Transverse colon (tissue), 4 donors: ENCODE results near the gene TENM4. TPM values are rescaled to one million over a fixed set of nuclear protein-coding genes. Genes with fewer than 3 reads are reported as not detected.

Experiments used
- DNase-seq: peaks from one replicate; pipeline ENCODE4 v3.0.0-alpha.2; 2019
- H3K27ac ChIP-seq, 4 donors: fragments of 200-600 bp; sonication (generic); 2 replicates each; pipeline ENCODE4 v1.5.1; 2016 to 2018; ENCODE audit warnings: inconsistent platforms in 4 of 4
- H3K27me3 ChIP-seq: fragments of 200-600 bp; sonication (generic); 2 replicates; pipeline ENCODE4 v1.5.1; 2017; ENCODE audit warnings: inconsistent platforms
- H3K36me3 ChIP-seq, 4 donors: fragments of 200-600 bp; sonication (generic); 2 replicates each; pipeline ENCODE4 v1.5.1; 2017 to 2019; ENCODE audit warnings: inconsistent platforms in 4 of 4
- H3K4me1 ChIP-seq, 4 donors: fragments of 200-600 bp; sonication (generic); 2 replicates each; pipeline ENCODE4 v1.5.1; 2017 to 2020; ENCODE audit warnings: inconsistent platforms in 4 of 4
- H3K4me3 ChIP-seq, 4 donors: fragments of 200-600 bp; sonication (generic); 1 replicate in 1 of 4; 2 replicates in 3 of 4; pipeline versions ENCODE4 v1.5.1 to v1.6.1; 2017 to 2019; ENCODE audit warnings: inconsistent platforms in 4 of 4
- H3K9me3 ChIP-seq, 2 donors: fragments of 200-600 bp; sonication (generic); 2 replicates each; pipeline ENCODE4 v1.5.1; 2017 to 2019; ENCODE audit warnings: inconsistent platforms in 2 of 2
- CTCF ChIP-seq, 5 experiments: fragments of 200-600 bp in 3 of 5; fragments of 450-650 bp in 2 of 5; sonication (generic) in 3 of 5; IDR thresholded peaks; 1 replicate in 2 of 5; 2 replicates in 3 of 5; pipeline ENCODE4 v1.5.1; 2016 to 2017; ENCODE audit warnings: antibody characterized with exemption in 5 of 5, inconsistent platforms in 3 of 5, mild to moderate bottlenecking in 2 of 5, moderate library complexity in 1 of 5
- EP300 ChIP-seq: sonication (generic); formaldehyde crosslinking; IDR thresholded peaks from one replicate; pipeline ENCODE4 v1.6.1; 2017; ENCODE audit warnings: antibody characterized with exemption, low read depth
- POLR2A ChIP-seq: fragments of 450-650 bp; IDR thresholded peaks from one replicate; pipeline ENCODE4 v1.6.1; 2016; ENCODE audit warnings: antibody characterized with exemption, mild to moderate bottlenecking, moderate library complexity
- POLR2AphosphoS5 ChIP-seq, 3 donors: sonication (generic); formaldehyde crosslinking; IDR thresholded peaks; one replicate each; pipeline ENCODE4 v1.6.1; 2016; ENCODE audit warnings: antibody characterized with exemption in 3 of 3
- WGBS, 2 donors: methylation state at CpG; one replicate each; pipeline ENCODE4 v1.1.5; 2018; ENCODE audit warnings: low coverage in 1 of 2; 5-methylcytosine and 5-hydroxymethylcytosine counted together
- in situ Hi-C, 4 donors: fragments of 200-750 bp; cut with MboI; loops; one replicate each; pipeline versions ENCODE4 v1.15.0 to v1.15.1; 2017; ENCODE audit warnings: low sequenced_read_pairs in 3 of 4, low pct_ligation_motif_present in 1 of 4, low pct_unique_long_range_greater_than_20kb in 1 of 4
- intact Hi-C: fragments of 100-400 bp; cut with DNase I; formaldehyde crosslinking; loops from one replicate; pipeline ENCODE4 v1.15.1; 2023; ENCODE audit warnings: low total_unique reads
- total RNA-seq, 4 donors: library from RNA; depleted of rRNA; stranded (reverse); fragments of >200 nt; gene quantifications; one replicate each; pipeline ENCODE4 v1.1.0, GENCODE V29; 2016

Gene TENM4
- total RNA-seq, 4 donors from 2014 or later = 0.14 to 0.79 (median 0.39) TPM

- WGBS, 2 donors = 89 to 95% methylated on average over 2 to 4 of the region's 4 CpGs
- no peak overlapping the region for H3K27ac ChIP-seq
- H3K36me3 ChIP-seq = no peaks in the 10 kb centered on the region
- intact Hi-C loops = no loop called here
- no peaks in the 10 kb centered on the region for H3K4me1 ChIP-seq
- no peak for TF ChIP-seq POLR2A
- TF ChIP-seq CTCF (IDR thresholded peaks at IDR 0.05) = no peak
- no peak for TF ChIP-seq EP300
- TF ChIP-seq POLR2AphosphoS5 (IDR thresholded peaks at IDR 0.05) = no peak
- DNase-seq = no peak
- in situ Hi-C loops = no loop called here
- H3K27me3 ChIP-seq = no peaks in the 10 kb centered on the region
- H3K9me3 ChIP-seq = no peaks in the 10 kb centered on the region
- no peak overlapping the region for H3K4me3 ChIP-seq
These were observed 453.1 kb downstream of the TENM4 start for GRCh38 chr11:78987748-78988147.

GRCh38 chr11:78986305-78986704, 454.5 kb downstream of the TENM4 start:
- in situ Hi-C loops (no loop called here), intact Hi-C loops (no loop called here)
- TF ChIP-seq POLR2A (no peak), CTCF (IDR thresholded peaks at IDR 0.05) (no peak), EP300 (no peak), POLR2AphosphoS5 (IDR thresholded peaks at IDR 0.05) (no peak)

GRCh38 chr11:78985663-78986062, 455.2 kb downstream of the TENM4 start:
- TF ChIP-seq EP300 = no peak
- TF ChIP-seq POLR2AphosphoS5 (IDR thresholded peaks at IDR 0.05) = no peak
- TF ChIP-seq CTCF (IDR thresholded peaks at IDR 0.05) = no peak
- no peak for TF ChIP-seq POLR2A
- Histone ChIP-seq H3K4me3 (no peak overlapping the region), H3K9me3 (no peaks in the 10 kb centered on the region), H3K4me1 (no peaks in the 10 kb centered on the region), H3K27me3 (no peaks in the 10 kb centered on the region), H3K27ac (no peak overlapping the region), H3K36me3 (no peaks in the 10 kb centered on the region)
- intact Hi-C loops = no loop called here
- no peak for DNase-seq
- in situ Hi-C loops = no loop called here
- 34 to 47% methylated on average over 3 of the region's 3 CpGs for WGBS, 2 donors

More at GRCh38 chr11:78986305-78986704, 454.5 kb downstream of the TENM4 start:
- no peaks in the 10 kb centered on the region for H3K4me1 ChIP-seq
- H3K4me3 ChIP-seq = no peak overlapping the region
- DNase-seq = no peak
- H3K27ac ChIP-seq = no peak overlapping the region
- no peaks in the 10 kb centered on the region for H3K9me3 ChIP-seq
- 82 to 90% methylated on average over 1 to 8 of the region's 8 CpGs for WGBS, 2 donors
- no peaks in the 10 kb centered on the region for H3K36me3 ChIP-seq
- H3K27me3 ChIP-seq = no peaks in the 10 kb centered on the region

GRCh38 chr11:78982473-78982872, 458.4 kb downstream of the TENM4 start:
- Histone ChIP-seq H3K27me3 (no peaks in the 10 kb centered on the region), H3K27ac (no peak overlapping the region), H3K4me3 (no peak overlapping the region), H3K9me3 (no peaks in the 10 kb centered on the region), H3K36me3 (no peaks in the 10 kb centered on the region), H3K4me1 (no peaks in the 10 kb centered on the region)
- DNase-seq = no peak
- in situ Hi-C loops (no loop called here), intact Hi-C loops (no loop called here)
- TF ChIP-seq POLR2AphosphoS5 (IDR thresholded peaks at IDR 0.05) (no peak), CTCF (IDR thresholded peaks at IDR 0.05) (no peak), EP300 (no peak), POLR2A (no peak)
- 88% methylated on average over 4 of the region's 4 CpGs; no CpG with 5 or more reads in 1 of the 2 donors for WGBS, 2 donors
